Type B pancreatic cell (in vitro differentiated cells): Measurements from ENCODE around the gene LRP1B. TPM values are rescaled to one million over a fixed set of nuclear protein-coding genes. Genes with fewer than 3 reads are reported as not detected.

Experiments
- DNase-seq: peaks from one replicate; pipeline ENCODE4 v3.0.0; 2021; ENCODE audit warnings: mixed read lengths; ENCODE audit not compliant: unreplicated experiment; ENCODE audit errors: extremely low spot score
- H3K27ac Mint-ChIP-seq: 2 replicates; pipeline ENCODE4 v1.8.0; 2021; ENCODE audit warnings: mild to moderate bottlenecking, mixed read lengths
- H3K27me3 Mint-ChIP-seq: 2 replicates; pipeline ENCODE4 v1.8.0; 2021; ENCODE audit warnings: mixed read lengths
- H3K36me3 Mint-ChIP-seq: 2 replicates; pipeline ENCODE4 v1.8.0; 2021; ENCODE audit warnings: mixed read lengths
- H3K4me1 Mint-ChIP-seq: one replicate; pipeline ENCODE4 v1.8.0; 2021; ENCODE audit warnings: mixed read lengths; ENCODE audit not compliant: unreplicated experiment
- H3K4me3 Mint-ChIP-seq: 2 replicates; pipeline ENCODE4 v1.8.0; 2021; ENCODE audit warnings: mild to moderate bottlenecking, mixed read lengths
- H3K9me3 Mint-ChIP-seq: 2 replicates; pipeline ENCODE4 v1.8.0; 2021; ENCODE audit warnings: mixed read lengths
- total RNA-seq: library from RNA; stranded (reverse); gene quantifications from 2 replicates; pipeline ENCODE4 v1.2.1, GENCODE V29; 2021; ENCODE audit warnings: low replicate concordance
- TF ChIP-seq, protein P1 (sequence below): fragments of 200-600 bp; sonication (generic); conservative IDR thresholded peaks from 2 replicates; pipeline ENCODE4 v1.5.0; 2021; ENCODE audit warnings: antibody characterized with exemption, mild to moderate bottlenecking

LRP1B gene
- total RNA-seq, 1 donor from 2014 or later, result 16.0 TPM

DNA sequence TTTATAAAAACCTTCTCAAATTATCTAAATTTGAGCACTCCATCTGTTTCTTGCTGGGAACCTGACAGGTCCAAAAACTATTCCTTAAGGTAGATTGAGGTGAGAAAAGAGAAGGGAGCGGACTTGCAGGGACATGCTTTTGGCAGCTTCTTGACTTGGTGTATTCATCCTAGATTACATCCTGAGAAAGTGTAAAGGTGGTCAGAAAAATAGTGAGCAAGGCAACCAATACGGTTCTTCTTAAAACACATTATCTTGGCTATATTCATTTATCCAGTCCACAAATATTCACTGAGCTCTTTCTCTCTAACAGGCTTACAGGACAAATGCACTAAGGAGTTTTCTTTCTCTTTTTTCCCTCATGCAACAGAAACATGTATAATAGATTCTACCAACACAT, 230.0 kb downstream of the LRP1B start:
- no peak for DNase-seq
- TF ChIP-seq, protein P1, sequence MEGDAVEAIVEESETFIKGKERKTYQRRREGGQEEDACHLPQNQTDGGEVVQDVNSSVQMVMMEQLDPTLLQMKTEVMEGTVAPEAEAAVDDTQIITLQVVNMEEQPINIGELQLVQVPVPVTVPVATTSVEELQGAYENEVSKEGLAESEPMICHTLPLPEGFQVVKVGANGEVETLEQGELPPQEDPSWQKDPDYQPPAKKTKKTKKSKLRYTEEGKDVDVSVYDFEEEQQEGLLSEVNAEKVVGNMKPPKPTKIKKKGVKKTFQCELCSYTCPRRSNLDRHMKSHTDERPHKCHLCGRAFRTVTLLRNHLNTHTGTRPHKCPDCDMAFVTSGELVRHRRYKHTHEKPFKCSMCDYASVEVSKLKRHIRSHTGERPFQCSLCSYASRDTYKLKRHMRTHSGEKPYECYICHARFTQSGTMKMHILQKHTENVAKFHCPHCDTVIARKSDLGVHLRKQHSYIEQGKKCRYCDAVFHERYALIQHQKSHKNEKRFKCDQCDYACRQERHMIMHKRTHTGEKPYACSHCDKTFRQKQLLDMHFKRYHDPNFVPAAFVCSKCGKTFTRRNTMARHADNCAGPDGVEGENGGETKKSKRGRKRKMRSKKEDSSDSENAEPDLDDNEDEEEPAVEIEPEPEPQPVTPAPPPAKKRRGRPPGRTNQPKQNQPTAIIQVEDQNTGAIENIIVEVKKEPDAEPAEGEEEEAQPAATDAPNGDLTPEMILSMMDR, result no peak
- Mint-ChIP-seq H3K4me1 (no peaks in the 10 kb centered on the region), H3K36me3 (no peaks in the 10 kb centered on the region), H3K4me3 (no peak overlapping the region), H3K27ac (no peak overlapping the region), H3K27me3 (no peaks in the 10 kb centered on the region), H3K9me3 (no peaks in the 10 kb centered on the region)

DNA sequence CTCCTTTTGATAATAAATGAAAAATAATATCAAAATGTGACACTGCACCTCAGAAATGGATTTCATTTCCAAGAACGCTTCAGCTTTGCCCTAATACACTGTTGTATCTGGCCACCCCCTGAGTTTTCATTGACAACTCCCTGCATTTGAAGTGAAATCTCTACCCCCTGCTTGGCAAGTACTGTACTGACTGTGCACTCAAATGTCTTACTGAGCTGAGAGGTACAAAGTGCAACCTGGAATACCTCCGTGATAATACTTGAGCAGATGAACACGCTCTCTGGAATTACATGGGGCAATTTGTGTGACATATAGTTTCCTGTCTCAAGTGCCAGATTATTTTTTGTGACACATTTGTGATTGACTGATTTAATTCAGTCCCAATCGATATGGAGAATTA, 231.1 kb downstream of the LRP1B start:
- Mint-ChIP-seq H3K27ac (no peak overlapping the region), H3K9me3 (no peaks in the 10 kb centered on the region), H3K4me3 (no peak overlapping the region), H3K27me3 (no peaks in the 10 kb centered on the region), H3K4me1 (no peaks in the 10 kb centered on the region), H3K36me3 (no peaks in the 10 kb centered on the region)
- DNase-seq, result no peak
- TF ChIP-seq, protein P1, result no peak

DNA sequence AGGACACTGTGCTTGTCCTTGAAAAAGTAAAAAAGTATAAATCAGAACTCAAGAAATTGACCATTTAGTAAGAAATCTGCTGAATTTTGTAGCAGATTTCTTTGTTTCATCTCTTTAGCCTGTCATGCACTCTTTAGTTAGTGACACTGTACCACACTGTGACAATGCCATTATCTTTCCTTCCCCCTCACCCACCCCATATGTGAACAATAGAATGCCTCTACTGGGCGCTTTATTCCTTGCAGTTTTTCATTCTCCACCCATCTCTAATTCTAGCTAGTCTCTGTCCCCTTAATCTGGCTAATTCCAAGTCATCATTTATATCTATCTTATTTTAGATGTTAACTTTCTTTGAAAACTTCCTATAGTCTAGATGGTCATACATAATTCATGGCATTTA, 241.0 kb downstream of the LRP1B start:
- H3K27me3 Mint-ChIP-seq, result no peaks in the 10 kb centered on the region
- no peaks in the 10 kb centered on the region for H3K9me3 Mint-ChIP-seq
- no peak overlapping the region for H3K27ac Mint-ChIP-seq
- no peaks in the 10 kb centered on the region for H3K36me3 Mint-ChIP-seq
- TF ChIP-seq, protein P1, result no peak
- no peaks in the 10 kb centered on the region for H3K4me1 Mint-ChIP-seq
- H3K4me3 Mint-ChIP-seq, result no peak overlapping the region
- DNase-seq, result no peak

DNA sequence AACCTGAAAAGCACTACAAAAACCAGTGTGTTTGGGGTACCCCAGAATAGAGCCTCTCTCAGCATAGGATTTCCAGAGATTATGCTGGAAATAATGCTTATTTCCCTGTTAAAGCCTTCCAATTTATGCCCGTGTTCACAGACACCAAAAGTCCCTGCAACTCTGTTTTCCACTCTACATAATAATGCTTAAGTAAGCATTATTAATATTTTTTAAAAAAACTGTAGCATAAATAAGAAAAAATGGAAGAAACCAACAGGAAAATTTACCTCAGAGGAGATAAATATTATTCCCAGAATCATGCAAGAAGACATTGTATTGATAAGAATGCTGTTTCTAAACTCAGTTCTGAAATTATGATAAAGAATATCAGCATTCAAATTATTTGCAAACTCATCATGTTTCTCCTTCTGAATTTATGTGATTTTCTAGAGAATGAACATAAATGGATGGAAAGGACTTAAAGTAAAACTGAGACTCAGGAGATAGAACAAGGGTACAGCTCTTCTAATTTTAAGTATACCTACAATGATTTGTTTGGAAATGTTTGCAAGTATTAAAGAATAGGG, 241.7 kb downstream of the LRP1B start:
- Mint-ChIP-seq H3K9me3 (no peaks in the 10 kb centered on the region), H3K4me3 (no peak overlapping the region), H3K36me3 (no peaks in the 10 kb centered on the region), H3K27me3 (no peaks in the 10 kb centered on the region), H3K4me1 (no peaks in the 10 kb centered on the region), H3K27ac (no peak overlapping the region)
- TF ChIP-seq, protein P1, result no peak
- DNase-seq, result no peak

DNA sequence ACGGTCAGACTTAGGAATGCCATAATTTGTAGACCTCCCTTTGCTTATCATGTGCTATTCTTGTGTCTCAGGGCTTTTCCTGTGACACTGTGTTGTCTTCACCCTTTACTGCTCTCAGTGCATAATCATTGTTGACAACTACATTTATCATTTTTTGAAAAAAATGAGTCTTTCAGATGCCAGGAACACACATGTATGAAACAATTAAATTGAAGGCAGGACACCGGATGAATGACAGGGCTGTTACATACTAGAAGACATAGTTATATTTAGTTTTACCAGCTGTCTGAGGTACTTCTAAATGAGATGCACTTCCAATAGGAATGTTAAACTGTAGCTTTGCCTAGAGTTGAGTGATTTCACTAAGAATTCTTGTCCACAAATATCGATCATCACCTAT, 243.5 kb downstream of the LRP1B start:
- no peak for DNase-seq
- TF ChIP-seq, protein P1, result no peak
- Mint-ChIP-seq H3K4me1 (no peaks in the 10 kb centered on the region), H3K4me3 (no peak overlapping the region), H3K36me3 (no peaks in the 10 kb centered on the region), H3K27me3 (no peaks in the 10 kb centered on the region), H3K27ac (no peak overlapping the region), H3K9me3 (no peaks in the 10 kb centered on the region)

DNA sequence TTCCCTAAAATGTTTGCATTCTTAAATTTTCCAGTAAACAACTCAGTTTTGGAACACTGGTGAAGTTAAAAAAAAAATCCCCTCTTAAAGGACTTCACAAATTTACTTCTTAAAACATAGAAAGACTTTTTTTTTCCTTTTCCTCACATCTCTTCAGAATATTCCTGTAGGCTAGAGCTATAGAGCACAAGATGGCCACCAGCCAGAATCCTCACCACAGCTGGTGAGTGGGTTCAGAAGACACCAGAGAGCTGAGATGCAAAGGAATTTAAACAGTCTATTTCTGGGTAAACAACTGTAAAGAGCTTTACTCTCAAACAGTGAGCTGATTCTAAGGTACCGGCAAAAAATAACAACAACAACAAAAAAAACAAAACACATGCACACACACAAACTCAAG, 252.8 kb downstream of the LRP1B start:
- DNase-seq, result no peak
- H3K4me3 Mint-ChIP-seq, result no peak overlapping the region
- H3K9me3 Mint-ChIP-seq, result no peaks in the 10 kb centered on the region

More for the DNA sequence above, 252.8 kb downstream of the LRP1B start:
- Mint-ChIP-seq H3K27me3 (no peaks in the 10 kb centered on the region), H3K4me1 (no peaks in the 10 kb centered on the region), H3K36me3 (no peaks in the 10 kb centered on the region), H3K27ac (no peak overlapping the region)
- TF ChIP-seq, protein P1, result no peak
